GM19023 (cell line): ENCODE data around the gene NFATC1.

Experiments used
- ATAC-seq: cut with Tn5 transposase; IDR thresholded peaks from one replicate; pipeline ENCODE4 v1.9.1; 2021; ENCODE audit warnings: mild to moderate bottlenecking, moderate library complexity; ENCODE audit not compliant: unreplicated experiment

NFATC1 gene

DNA sequence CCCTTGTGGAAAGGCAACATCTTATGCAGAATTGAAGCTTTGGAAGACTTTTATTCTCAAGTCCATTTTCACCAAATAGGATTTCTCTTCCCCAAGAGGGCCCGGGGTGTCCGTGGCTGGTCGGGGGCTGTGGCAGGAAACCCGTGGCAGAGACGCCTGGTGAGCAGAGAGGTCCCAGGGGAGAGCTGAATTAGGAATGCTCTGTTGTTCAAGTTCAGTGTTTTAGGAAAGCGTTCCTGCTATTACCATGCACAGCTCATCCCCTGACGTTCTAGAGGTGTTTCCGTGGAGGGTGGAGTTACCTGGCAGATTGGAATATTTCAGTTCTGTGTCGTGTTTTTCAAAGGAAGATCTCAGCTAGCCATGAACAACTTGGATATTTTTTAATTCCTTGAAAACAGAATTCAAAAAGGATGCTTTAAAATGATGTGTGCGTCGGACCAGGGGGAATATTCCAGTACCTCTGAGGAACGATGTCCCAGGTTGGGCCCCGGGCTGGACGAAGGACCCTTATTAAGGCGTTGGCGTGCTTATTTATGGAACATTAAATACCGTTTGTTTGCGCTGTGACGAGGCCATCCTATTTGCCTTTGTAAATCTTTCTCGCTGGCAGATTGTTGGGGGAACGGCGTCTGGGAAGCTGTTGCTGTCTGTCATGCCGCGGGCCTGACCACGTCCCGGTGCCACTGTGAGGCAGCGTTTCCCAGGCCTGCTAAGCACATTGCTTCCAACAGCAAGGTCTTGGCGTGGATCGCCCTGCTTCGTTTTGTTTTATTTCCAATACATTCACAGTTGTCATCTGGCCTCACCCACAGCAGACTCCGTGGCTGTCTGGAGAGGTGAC is 8.2 kb downstream of the NFATC1 start:
- ATAC-seq = no peak

DNA sequence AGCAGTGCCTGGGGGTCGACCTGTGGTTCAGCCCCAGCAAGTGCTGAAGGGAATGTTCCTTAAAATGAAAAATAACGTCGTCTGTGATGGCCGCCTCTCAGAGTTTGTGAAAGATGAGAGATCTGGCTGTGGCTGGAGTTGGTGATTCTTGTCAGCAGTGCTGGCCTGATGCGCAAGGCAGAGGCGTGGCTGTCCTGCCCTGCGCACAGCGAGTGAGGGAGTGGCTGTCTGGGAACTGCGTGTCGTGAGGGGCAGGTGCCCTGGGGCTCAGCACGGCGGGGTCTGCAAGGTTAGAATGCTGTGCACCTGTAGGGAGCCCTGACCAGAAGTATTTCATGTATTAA is 8.8 kb downstream of the NFATC1 start:
- ATAC-seq = no peak

DNA sequence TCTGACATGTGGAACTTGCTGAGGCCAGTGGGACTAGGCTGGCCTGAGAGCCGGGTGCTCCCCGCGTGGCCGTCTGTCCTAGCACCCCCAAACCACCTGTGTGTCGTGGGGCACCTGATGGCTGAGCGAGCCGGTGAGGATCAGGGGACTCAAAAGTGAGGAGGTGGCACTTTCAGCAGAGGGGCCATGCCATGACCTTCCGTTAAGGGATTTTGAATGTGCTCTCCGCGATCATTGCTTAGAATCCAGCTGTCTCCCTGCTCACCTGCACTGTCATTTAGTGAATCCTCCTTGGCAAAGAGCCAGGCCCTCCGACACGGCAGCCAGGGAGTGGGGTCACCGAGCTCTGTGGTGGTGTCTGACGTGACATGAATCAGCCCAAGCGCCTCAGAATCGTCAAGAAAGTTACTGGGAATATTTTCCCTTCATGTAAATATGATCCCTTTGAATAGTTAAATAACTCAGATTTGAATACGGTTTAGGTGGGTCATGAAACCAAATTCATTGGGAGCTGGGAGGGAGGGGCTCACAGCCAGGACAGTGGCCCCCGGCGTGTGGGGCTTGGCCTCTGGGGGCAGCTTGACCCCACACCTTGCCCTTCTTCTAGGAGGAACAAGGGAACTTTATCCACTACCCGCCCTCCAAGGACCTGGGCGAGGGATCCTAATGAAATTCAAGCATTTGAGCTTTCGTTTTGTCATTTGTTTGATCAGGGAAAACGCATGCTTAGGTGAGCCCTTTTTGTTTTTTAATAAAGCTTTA is 9.5 kb downstream of the NFATC1 start:
- ATAC-seq = no peak

DNA sequence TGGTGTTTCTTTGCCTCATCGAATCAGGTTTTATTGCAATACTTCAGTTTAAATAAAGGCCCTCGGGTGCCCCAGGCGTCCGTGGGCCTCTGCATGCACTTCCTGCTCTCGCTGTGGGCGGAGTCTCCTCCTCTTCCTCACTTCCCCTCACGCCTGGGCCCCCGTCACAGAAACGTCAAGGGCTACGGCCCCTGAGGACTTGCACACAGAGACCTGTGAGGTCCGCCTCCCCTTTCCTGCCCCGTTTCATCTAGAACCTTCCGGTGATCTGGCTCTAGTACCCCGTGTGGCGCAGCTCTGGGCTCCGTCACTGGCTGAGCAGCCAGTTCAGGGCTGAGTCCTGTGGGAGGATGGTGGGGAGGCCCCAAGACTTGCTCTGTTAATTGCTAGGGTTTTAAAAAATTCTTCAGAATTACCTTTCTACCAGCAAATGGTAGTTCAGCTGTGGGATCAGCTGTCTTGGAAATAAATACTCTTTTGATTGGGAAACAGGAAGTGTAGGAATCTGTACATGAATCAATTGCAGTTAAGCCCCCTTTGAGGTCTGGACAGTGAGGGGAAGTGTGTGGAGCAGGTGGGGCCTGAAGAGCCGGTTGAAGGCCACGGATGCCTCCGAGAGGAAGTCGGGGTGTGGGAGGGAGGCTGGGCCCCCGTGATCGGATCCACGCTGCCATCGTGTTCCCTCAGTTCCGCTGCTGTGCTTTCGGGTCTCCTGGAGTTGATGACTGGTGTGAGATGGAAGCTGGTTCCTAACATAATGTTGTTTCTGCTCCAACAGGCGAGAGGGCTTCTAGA is 10.2 kb downstream of the NFATC1 start:
- peak; percentile 79 for ATAC-seq

DNA sequence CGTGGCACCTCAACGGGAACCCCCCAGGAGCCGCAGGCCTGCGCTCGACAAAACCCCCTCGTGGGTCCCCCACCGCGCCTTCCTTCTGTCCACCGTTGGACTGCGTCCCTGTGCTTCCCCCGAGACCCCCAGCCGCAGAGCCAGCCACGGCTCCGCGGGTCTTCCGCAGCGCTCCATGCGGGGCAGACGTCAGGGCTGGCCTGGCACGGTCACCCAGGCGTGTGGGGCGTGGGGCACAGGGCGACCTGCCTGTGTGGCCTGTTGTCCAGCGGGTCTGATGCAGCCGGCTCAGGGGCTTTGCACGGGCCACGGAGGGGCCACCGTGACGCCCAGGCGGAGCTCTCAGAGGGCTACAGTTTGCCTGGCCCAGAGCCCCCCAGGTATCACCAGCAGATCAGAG is 11.0 kb downstream of the NFATC1 start:
- no peak for ATAC-seq

DNA sequence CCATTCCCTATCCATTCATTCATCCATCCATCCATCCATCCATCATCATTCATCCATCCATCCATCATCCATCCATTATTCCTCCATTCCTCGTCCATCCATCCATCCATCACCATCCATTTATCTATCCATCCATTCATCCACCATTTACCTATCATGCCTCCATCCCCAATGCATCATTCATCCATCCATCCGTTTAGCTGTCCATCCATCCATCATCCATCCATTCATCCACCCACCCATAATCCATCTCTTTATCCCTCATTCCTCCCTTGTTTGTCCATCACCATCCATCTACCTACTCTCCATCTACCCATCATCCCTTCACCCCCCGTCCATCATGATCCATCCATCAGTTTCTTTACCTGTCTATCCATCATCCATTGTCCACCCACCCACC is 13.6 kb downstream of the NFATC1 start:
- ATAC-seq = no peak

DNA sequence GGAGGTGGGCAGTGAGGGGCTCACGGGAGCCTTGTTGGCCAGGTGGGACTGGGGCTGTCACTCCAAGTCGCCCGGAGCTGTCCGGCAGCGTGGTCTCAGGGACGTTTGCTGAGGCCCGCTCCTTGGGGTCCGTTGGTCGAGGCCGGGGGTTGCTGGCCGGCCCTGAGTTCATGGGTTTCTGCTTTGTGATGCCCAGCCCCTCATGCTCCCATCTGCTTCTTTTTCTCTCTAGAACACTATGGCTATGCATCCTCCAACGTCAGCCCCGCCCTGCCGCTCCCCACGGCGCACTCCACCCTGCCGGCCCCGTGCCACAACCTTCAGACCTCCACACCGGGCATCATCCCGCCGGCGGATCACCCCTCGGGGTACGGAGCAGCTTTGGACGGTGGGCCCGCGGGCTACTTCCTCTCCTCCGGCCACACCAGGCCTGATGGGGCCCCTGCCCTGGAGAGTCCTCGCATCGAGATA is 14.5 kb downstream of the NFATC1 start:
- ATAC-seq = no peak

DNA sequence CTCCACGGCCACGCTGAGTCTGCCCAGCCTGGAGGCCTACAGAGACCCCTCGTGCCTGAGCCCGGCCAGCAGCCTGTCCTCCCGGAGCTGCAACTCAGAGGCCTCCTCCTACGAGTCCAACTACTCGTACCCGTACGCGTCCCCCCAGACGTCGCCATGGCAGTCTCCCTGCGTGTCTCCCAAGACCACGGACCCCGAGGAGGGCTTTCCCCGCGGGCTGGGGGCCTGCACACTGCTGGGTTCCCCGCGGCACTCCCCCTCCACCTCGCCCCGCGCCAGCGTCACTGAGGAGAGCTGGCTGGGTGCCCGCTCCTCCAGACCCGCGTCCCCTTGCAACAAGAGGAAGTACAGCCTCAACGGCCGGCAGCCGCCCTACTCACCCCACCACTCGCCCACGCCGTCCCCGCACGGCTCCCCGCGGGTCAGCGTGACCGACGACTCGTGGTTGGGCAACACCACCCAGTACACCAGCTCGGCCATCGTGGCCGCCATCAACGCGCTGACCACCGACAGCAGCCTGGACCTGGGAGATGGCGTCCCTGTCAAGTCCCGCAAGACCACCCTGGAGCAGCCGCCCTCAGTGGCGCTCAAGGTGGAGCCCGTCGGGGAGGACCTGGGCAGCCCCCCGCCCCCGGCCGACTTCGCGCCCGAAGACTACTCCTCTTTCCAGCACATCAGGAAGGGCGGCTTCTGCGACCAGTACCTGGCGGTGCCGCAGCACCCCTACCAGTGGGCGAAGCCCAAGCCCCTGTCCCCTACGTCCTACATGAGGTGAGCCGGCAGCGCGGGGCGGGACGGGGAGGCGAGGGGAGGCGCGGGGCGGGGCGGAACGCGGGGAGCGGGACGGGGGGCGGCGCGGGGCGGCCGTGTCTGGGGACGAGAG is 15.2 kb downstream of the NFATC1 start:
- ATAC-seq = no peak

DNA sequence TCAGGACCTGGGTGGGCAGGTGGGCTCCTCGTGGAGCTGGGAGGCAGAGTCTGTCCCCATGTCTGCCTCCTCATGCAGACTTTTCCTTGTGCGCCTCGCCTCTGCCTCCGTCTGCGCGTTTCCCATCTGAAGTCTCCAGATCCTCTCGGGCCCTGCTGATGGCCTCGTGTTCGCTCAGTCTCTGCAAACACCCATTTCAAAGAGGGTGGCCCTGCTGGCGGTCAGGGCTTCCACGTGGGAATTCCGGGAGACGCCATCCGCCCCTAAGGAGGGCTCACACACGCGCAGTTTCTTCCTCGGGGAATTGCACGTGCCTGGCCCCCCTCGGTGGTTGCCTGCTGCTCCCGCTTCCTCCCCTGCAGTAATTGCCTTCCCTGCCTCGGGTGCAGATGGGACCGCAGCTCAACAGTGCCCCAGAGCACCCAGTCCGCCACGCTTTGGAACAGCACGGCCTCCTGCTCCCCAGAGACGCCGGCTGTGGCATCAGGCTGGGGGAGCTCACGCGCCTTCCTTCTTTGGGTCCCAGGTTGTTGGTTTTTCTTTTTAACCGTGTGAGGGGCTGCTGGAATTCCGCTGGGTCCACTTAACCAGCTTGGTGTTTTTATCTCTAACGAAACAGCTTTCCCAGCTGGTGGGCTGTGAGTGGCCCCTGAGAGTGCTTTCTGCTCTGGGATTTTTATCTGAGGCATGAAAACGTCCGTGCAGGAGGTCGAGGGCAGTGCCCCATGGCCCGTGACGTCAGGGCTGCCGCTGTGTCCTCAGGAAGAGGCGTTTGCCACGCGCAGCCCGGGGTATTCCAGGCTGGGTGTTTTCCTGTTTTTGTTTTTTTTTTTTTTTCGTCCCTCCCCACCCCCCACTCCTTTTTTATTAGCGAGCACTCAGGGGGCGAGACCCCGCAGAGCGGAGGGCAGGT is 16.1 kb downstream of the NFATC1 start:
- no peak for ATAC-seq

DNA sequence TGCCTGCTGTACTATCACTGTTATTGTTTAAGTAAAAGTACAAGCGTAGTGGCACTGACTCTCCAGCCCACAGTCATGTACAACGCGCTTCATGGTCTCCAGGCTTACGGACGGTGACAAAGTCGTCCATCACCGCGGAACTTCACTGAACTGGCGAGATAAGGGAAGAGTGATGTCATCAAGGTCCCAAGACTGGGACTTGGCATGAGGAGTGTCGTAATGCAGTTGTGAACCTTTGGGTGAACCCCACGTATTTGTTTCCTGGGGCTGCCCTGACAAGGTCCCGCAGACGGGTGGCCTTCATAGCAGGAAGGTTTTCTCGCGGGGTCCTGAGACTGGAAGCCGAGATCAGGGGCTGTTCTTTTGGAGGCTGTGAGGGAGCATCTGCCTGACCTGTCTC is 17.3 kb downstream of the NFATC1 start:
- ATAC-seq = no peak

DNA sequence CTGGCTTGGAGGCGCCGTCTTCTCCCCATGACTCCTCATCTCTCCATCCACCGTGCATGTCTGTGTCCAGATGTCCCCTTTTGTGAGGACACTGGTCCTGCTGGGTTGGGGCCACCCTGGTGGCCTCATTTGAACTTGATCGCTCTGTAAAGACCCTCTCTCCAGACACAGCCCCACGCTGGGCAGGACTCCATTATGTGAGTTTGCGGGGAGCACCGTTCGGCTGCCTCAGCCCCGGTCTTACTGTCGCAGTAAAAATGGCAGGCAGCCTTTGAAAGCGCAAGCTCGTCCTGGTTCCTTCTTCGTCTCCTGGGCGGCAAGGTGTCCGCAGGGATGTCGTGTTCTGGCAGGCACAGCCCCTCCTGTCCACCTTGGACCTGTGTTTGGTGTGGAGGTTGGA is 17.7 kb downstream of the NFATC1 start:
- no peak for ATAC-seq

DNA sequence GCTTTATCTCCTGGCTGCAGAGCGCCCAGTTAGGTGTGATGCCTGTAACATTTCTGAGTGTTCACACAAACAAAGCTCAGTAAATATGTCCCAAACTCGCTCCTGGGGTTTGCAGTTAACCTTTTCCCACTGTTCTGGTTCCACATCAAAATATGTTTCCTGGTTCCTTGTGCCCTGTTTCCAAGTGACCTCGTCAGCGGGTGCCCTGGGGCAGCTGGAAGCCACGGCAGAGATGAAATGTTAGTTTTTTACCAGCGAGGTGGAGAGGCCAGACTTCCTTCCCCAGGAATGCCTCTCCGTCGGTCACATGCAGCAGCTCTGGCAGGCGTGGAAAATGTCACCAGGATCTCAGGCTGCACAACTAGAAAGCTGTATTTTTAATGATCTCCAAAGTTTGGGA is 18.2 kb downstream of the NFATC1 start:
- no peak for ATAC-seq

DNA sequence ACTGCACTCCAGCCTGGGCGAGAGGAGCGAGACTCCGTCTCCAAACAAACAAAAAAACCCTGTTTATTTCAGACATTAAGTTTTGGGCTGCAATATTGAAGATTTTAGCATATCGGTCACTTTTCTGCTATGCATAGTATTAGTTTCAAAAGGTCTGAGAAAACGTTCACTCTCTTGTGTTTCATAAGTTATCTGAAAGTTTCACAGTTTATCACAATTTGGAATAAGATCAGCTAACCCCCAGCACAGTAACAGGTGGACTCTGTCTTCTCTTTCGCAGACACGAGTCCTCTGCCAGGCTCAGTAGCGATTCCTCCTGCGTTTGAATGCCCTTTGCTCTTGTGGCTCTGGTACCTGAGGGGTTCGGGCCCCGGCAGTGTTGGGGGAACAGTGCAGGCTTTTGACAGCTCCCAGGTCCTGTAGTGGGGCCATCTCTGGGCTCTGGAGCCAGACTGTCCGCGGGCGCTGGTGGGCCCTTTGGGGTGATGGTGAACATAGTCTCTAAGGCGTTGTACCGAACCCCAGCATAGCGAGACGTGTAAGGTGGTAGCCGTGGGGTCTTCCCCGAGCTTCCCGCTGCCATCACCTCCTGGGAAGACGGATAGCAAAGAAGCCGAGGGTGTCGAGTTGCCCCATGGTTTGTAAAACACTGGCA is 20.4 kb downstream of the NFATC1 start:
- ATAC-seq = no peak

DNA sequence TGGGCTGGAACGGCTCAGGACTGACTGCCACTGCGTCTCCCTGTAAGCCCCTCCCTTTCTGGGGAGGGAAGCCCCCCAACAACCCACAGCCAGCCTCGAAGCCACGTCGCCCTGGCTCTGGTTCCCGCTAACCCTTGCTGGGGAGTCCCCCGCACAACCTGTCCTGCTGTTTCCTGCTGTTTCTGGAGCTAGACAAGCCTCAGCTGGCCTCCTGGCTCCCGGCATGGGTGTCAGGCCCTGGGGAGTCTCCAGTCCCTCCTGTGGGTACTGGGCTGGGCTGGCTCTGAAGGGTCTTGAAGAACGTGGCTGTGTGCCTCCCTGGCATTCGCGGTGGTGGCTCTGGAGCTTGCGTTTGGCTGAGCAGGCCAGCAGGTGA is 20.9 kb downstream of the NFATC1 start:
- no peak for ATAC-seq

DNA sequence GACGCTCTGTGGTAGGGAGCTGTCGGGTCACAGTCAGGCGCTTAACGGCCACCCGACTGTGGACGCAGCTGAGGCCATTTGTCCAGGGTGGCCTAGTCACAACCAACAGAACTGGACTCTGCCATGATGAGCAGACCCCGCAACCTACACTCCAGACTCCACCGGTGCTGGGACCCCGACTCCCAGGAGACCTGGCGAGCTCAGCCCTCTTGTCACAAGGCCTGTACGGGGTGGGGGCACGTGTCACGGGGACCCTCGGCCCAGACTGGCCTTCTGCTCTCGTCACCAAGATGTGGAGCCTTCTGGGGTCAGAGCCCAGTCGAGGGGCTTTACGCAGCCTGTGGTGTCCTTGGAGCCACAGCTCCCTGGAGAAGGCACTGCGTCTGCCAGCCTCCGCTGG is 22.5 kb downstream of the NFATC1 start:
- ATAC-seq = no peak

DNA sequence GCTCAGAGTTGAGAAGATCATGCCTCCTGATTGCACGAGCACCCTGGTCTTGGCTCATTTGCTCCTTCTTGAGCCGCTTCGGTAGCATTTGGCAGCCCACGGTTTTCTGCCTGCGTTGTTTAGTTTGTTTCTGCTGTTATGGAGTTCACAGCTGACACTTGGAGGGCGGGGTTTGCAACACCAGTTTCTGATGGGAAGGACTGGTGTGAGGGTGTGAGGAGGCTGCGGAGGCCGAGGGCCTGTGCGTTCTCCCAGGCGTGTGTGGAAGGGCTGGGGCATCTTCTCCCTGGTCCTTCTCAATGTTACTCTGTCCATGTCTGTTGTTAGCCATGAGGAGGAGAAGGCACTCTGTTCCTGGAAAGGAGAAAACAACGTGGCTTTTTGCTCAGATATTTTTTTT is 22.9 kb downstream of the NFATC1 start:
- no peak for ATAC-seq

DNA sequence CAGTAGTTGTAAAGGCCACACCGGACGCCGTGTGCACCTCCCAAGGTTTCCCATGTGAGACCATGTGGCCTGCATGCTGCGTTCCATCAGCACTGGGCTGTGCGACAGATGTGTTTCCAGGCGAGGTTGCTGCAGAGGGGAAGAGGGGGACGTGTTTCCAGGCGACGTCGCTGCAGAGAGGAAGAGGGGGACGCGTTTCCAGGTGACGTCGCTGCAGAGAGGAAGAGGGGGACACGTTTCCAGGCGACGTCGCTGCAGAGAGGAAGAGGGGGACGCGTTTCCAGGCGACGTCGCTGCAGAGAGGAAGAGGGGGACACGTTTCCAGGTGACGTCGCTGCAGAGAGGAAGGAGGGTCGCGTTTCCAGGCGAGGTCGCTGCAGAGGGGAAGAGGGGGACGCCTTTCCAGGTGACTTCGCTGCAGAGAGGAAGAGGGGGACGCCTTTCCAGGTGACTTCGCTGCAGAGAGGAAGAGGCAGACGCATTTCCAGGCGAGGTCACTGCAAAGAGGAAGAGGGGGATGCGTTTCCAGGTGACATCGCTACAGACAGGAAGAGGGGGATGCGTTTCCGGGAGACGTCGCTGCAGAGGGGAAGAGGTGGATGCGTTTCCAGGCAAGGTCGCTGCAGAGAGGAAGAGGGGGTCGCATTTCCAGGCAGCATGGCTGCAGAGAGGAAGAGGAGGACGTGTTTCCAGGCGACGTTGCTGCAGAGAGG is 24.5 kb downstream of the NFATC1 start:
- ATAC-seq = no peak

DNA sequence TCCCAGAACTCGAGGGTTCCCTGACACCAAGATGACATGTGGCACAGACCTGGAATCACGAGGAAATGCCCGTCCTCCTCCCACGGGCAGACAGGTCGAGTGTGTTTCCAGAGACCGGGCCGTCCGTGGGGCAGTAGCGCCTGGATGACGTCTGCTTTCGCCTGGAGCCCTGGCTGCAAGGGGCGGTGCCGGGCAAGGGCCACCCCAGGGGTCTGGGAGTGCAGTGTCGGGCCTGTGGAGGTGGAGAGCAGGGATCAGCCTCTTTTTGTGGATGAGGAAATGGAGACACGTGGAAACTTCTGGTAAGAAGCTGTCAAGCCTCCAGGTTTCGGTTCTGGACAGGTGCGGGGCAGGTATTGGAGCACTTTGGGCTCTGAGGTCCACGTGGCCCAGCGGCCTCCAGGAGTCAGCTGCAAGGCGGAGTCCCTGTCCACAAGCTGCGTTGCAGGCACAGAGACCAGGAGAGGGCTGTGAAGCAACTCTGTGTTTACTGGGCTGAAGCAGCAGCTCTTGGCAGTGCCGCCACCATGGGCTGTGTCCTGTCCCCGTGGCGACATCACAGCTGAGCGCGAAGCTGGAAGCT is 25.6 kb downstream of the NFATC1 start:
- no peak for ATAC-seq
